Peyer's patch (tissue), 4 donors: Measurements from ENCODE around the gene AFG1L.

Experiments
- POLR2A ChIP-seq, 2 donors: fragments of 450-650 bp; IDR thresholded peaks; one replicate each; pipeline ENCODE4 v1.5.1; 2017; ENCODE audit warnings: antibody characterized with exemption in 2 of 2, mild to moderate bottlenecking in 2 of 2, moderate library complexity in 2 of 2
- TF ChIP-seq, protein P1 (sequence below), 6 experiments: fragments of 450-650 bp in 4 of 6; fragments of 200-600 bp in 2 of 6; sonication (generic) in 1 of 6; IDR thresholded peaks; one replicate each; pipeline ENCODE4 v1.5.1; 2017 to 2019; ENCODE audit warnings: antibody characterized with exemption in 6 of 6, mild to moderate bottlenecking in 3 of 6, moderate library complexity in 1 of 6

DNA sequence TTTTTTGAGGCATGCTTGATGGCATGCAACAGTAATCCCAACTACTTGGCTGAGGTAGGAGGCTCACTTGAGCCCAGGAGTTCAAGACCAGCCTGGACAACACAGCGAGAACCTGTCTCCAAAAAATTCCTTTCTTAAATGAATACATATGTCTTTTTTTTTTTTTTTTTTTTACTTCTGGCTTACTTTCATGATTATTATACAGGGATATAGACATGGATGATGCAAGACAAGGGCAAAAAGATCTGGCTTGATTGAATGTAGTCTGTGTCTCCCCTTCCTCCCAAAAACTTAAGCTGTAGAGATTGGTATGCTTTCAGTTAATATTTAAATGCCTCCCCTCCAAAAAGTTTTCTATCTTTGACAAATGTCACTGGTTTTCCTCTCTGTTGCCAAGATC, 41.6 kb upstream of the AFG1L start:
- TF ChIP-seq, protein P1, sequence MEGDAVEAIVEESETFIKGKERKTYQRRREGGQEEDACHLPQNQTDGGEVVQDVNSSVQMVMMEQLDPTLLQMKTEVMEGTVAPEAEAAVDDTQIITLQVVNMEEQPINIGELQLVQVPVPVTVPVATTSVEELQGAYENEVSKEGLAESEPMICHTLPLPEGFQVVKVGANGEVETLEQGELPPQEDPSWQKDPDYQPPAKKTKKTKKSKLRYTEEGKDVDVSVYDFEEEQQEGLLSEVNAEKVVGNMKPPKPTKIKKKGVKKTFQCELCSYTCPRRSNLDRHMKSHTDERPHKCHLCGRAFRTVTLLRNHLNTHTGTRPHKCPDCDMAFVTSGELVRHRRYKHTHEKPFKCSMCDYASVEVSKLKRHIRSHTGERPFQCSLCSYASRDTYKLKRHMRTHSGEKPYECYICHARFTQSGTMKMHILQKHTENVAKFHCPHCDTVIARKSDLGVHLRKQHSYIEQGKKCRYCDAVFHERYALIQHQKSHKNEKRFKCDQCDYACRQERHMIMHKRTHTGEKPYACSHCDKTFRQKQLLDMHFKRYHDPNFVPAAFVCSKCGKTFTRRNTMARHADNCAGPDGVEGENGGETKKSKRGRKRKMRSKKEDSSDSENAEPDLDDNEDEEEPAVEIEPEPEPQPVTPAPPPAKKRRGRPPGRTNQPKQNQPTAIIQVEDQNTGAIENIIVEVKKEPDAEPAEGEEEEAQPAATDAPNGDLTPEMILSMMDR (IDR thresholded peaks at IDR 0.05), result no peak
- TF ChIP-seq POLR2A (IDR thresholded peaks at IDR 0.05), result no peak
